Activated CD8-positive, alpha-beta T cell treated with anti-CD3 and anti-CD28 coated beads for 36 hours (primary cell): ENCODE results near the gene DTNA. TPM values are rescaled to one million over a fixed set of nuclear protein-coding genes. Genes with fewer than 3 reads are reported as not detected.

Source experiments
- ATAC-seq: fragments of 200-7000 bp; cut with Tn5 transposase; one replicate; pipeline ENCODE4 v1.10.0; 2021; ENCODE audit warnings: mild to moderate bottlenecking, moderate library complexity
- CTCF ChIA-PET: fragments of 350-600 bp; sonication (Branson Sonifier 250); formaldehyde crosslinking; loops from one replicate; lab custom pipeline; 2021; ENCODE audit warnings: antibody characterized with exemption; lab: Charles Lee
- POLR2A ChIA-PET: fragments of 350-600 bp; sonication (Branson Sonifier 250); formaldehyde crosslinking; loops from one replicate; lab custom pipeline; 2021; ENCODE audit warnings: antibody characterized with exemption; lab: Charles Lee
- DNase-seq: peaks from one replicate; pipeline ENCODE4 v3.0.0-alpha.2; 2020
- H3K27ac Mint-ChIP-seq: one replicate; pipeline ENCODE4 v1.8.0; 2021; ENCODE audit warnings: mild to moderate bottlenecking, mixed read lengths
- H3K27me3 Mint-ChIP-seq: one replicate; pipeline ENCODE4 v1.8.0; 2021; ENCODE audit warnings: mixed read lengths
- H3K36me3 Mint-ChIP-seq: one replicate; pipeline ENCODE4 v1.8.0; 2021; ENCODE audit warnings: low read depth, mixed read lengths
- H3K4me1 Mint-ChIP-seq: one replicate; pipeline ENCODE4 v1.8.0; 2021; ENCODE audit warnings: low read depth, mixed read lengths
- H3K4me3 Mint-ChIP-seq: one replicate; pipeline ENCODE4 v1.8.0; 2021; ENCODE audit warnings: mild to moderate bottlenecking, moderate library complexity, mixed read lengths
- H3K9me3 Mint-ChIP-seq: one replicate; pipeline ENCODE4 v1.8.0; 2021; ENCODE audit warnings: mixed read lengths
- intact Hi-C: fragments of 100-400 bp; cut with micrococcal nuclease; formaldehyde crosslinking; loops from one replicate; pipeline ENCODE4 v1.10.0; 2022
- total RNA-seq, 2 experiments: library from RNA; stranded (reverse); gene quantifications; one replicate each; pipeline ENCODE4 v1.2.3, GENCODE V29; 2021
- TF ChIP-seq, protein P1 (sequence below): fragments of 200-600 bp; IDR thresholded peaks from one replicate; pipeline ENCODE4 v1.8.0; 2022; ENCODE audit warnings: antibody characterized with exemption, mild to moderate bottlenecking

DTNA gene
- total RNA-seq, 2 experiments from 2014 or later, result 0.40 to 0.41 TPM

DNA sequence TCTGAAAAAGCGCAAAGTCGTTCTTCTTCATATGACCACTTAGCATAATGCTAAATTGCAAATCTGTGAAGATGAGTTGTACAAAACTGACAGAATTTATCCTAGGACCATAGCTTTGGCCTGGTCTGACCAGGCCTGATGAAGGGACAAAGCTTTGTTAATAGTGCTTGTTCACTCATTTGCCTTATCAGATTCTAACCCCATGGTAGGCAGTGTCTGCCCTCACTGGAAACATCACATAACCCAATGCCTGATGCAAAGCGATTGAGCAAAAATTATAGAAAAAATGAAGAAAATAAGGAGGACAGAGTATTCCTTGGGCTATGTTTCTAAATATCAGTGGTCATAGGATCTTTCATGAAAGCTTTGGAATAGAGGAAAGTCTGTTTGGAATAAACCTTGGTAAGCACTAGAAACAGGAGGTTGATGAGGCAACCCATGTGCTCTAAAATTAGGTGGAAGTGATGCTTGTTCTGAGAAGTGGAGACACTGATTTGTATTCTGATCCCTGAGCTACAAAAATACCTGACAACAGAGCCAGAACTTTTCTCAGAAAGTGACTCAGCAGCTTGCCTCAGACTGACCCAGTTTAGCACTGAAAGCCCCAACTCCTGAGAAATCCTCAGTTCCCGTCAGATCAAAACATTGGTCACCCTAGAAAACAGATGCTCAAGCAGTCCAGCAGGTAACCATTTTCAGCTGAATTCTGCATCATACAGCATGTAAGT, 199.7 kb downstream of the DTNA start:
- peaks cover 13% of the 10 kb centered on the region for H3K4me1 Mint-ChIP-seq
- ATAC-seq (no peak), DNase-seq (no peak)
- H3K27ac Mint-ChIP-seq, result no peak overlapping the region
- intact Hi-C loops, result no loop called here
- POLR2A ChIA-PET, result no interaction called here
- H3K4me3 Mint-ChIP-seq, result no peak overlapping the region
- H3K36me3 Mint-ChIP-seq, result peaks cover 7% of the 10 kb centered on the region
- H3K9me3 Mint-ChIP-seq, result peaks cover 22% of the 10 kb centered on the region
- CTCF ChIA-PET, result interaction anchor here (1.1 kb wide), 1 partner anchor 43 kb away, joined by 3 read pairs; no protein-coding TSS in a partner anchor
- TF ChIP-seq, protein P1, sequence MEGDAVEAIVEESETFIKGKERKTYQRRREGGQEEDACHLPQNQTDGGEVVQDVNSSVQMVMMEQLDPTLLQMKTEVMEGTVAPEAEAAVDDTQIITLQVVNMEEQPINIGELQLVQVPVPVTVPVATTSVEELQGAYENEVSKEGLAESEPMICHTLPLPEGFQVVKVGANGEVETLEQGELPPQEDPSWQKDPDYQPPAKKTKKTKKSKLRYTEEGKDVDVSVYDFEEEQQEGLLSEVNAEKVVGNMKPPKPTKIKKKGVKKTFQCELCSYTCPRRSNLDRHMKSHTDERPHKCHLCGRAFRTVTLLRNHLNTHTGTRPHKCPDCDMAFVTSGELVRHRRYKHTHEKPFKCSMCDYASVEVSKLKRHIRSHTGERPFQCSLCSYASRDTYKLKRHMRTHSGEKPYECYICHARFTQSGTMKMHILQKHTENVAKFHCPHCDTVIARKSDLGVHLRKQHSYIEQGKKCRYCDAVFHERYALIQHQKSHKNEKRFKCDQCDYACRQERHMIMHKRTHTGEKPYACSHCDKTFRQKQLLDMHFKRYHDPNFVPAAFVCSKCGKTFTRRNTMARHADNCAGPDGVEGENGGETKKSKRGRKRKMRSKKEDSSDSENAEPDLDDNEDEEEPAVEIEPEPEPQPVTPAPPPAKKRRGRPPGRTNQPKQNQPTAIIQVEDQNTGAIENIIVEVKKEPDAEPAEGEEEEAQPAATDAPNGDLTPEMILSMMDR, result no peak
- peaks cover 2% of the 10 kb centered on the region for H3K27me3 Mint-ChIP-seq

DNA sequence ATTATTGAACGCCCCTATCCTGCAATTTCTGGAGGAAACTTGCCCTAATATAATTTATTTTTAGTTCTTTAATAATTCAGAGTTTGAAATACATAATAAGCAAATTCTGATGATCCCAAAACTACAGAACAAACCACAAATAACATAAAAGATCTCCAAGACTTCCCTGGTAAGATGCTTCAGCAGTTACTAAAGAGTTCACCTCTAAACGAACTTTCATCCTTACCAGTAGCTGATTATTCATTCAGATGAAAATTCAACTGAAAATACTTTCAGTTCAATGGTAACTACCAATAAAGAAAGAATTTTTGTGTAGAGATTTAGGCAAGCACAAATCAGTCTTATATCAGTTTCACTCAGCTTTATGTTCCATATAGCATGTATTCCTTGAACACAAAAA, 201.0 kb downstream of the DTNA start:
- H3K4me1 Mint-ChIP-seq, result peaks cover 7% of the 10 kb centered on the region
- peaks cover 2% of the 10 kb centered on the region for H3K27me3 Mint-ChIP-seq
- ChIA-PET CTCF (interaction anchor here (1.1 kb wide), 1 partner anchor 44 kb away, joined by 3 read pairs; no protein-coding TSS in a partner anchor), POLR2A (no interaction called here)
- no peak overlapping the region for H3K27ac Mint-ChIP-seq
- H3K4me3 Mint-ChIP-seq, result no peak overlapping the region
- intact Hi-C loops, result no loop called here
- TF ChIP-seq, protein P1, result no peak
- DNase-seq (no peak), ATAC-seq (no peak)
- H3K36me3 Mint-ChIP-seq, result peaks cover 5% of the 10 kb centered on the region
- H3K9me3 Mint-ChIP-seq, result peaks cover 13% of the 10 kb centered on the region

DNA sequence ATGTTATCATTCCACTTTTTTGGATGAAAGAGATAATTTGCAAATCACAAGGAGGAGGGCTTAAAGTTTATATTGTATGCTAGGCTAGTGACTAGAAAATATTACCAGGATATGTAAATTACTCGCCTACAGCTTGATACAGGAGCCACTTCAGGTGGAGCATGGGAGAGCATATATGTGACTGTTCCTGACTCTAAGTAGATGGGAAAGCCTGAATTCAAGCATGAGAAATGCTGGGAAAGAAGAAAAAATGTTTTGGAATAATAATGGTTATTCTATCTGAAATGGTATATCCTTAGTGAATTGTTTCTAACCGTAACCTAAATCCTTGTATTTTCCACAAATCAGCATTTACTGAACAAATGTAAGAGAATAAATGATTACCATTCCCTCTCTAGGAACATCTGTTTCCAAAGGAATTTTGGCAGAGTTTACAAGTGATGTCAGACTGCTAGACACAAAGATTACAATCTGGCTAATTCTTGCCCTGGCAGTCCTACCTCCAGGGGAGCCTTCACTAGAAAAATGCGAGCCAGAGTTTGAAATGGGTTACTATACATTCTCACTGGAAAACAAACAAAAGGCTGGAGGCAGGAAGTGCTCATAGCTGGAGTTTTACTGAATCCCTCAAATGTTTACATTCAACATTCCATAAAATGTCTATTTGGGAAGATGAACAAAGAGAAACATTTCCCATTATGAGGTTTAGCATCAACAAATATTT, 201.7 kb downstream of the DTNA start:
- Mint-ChIP-seq H3K36me3 (peaks cover under 1% of the 10 kb centered on the region), H3K4me1 (peaks cover 4% of the 10 kb centered on the region), H3K9me3 (peaks cover 7% of the 10 kb centered on the region), H3K27me3 (peaks cover 2% of the 10 kb centered on the region), H3K27ac (no peak overlapping the region), H3K4me3 (no peak overlapping the region)
- CTCF ChIA-PET, result no interaction called here
- POLR2A ChIA-PET, result interaction anchor here (0.6 kb wide), 1 partner anchor 108 kb away, joined by 3 read pairs; no protein-coding TSS in a partner anchor
- TF ChIP-seq, protein P1, result no peak
- ATAC-seq (no peak), DNase-seq (no peak)
- intact Hi-C loops, result no loop called here

DNA sequence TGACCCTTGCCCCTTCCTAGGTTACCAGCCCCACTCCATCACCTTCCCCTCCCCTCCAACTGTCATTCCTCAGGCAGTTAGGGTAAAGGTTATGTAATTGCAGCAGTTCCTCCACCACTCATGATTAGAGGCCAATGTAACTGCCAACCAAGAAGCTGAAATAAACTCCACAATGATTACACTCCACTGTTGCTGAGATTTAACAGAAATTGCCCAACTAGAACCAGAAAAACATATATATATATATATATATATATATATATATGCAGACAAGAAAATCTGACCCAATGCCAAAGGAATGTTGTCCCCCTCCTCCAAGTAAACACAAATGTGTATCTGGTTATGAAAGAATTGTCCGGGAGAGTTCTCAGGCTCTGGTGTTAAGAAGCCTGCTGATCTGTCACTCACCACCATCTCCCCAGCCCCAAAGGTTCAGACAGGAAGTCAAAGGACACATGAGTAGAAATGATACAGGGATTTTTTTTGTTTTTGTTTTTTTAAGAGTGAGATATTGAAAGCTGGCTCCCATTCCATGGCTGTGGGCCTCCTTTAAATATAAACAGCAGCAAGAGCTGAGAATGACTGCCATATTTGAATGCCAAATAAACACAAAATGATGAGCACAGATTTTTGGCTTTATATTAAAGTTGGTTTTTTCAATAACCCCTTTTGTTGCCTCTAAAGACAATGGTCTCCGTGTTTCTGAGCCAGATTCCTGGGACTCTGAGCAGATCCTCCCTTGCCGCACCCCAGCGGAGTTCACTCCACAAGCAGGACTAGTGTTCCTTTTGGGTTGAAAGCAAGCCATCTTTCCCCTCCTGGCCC, 204.0 kb downstream of the DTNA start:
- no peak for DNase-seq
- TF ChIP-seq, protein P1, result no peak
- Mint-ChIP-seq H3K27ac (no peak overlapping the region), H3K4me1 (no peaks in the 10 kb centered on the region), H3K4me3 (no peak overlapping the region), H3K27me3 (peaks cover 2% of the 10 kb centered on the region), H3K36me3 (no peaks in the 10 kb centered on the region), H3K9me3 (no peaks in the 10 kb centered on the region)
- POLR2A ChIA-PET, result no interaction called here
- CTCF ChIA-PET, result no interaction called here
- intact Hi-C loops, result no loop called here
- no peak for ATAC-seq
